GM19372 (cell line): ENCODE measurements around the gene TMEM132E.

ENCODE experiments used
- ATAC-seq: cut with Tn5 transposase; IDR thresholded peaks from one replicate; pipeline ENCODE4 v1.9.1; 2021; ENCODE audit warnings: mild to moderate bottlenecking, low read depth, moderate library complexity; ENCODE audit not compliant: unreplicated experiment

Gene TMEM132E

GRCh38 chr17:34592002-34592401, 12.6 kb downstream of the TMEM132E start:
- ATAC-seq: no peak

GRCh38 chr17:34596920-34597319, 17.5 kb downstream of the TMEM132E start:
- no peak for ATAC-seq

GRCh38 chr17:34598161-34598776, 18.9 kb downstream of the TMEM132E start:
- no peak for ATAC-seq

DNA sequence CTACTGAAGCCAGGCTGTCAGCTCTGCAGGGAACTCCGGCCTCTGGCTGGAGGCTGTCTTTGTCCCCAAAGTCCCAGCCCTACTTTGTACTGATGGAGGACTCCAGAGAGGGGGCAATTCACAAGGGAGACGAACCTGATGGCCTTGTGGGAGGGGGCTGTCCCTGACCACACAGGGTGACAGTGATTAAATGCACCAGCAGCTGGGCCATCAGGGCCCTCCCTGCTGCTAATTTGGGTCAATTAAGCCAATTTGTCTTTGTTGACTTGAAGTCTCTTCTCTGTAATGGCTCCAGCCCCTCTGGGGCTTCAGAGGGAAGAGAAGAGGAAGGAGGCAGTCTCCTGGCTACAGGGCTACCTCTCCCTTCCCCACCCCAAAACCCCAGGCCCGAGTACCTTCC, 22.0 kb downstream of the TMEM132E start:
- no peak for ATAC-seq

- ATAC-seq: no peak
These were observed 24.6 kb downstream of the TMEM132E start for GRCh38 chr17:34603974-34604373.

- no peak for ATAC-seq
These were observed 27.4 kb downstream of the TMEM132E start for GRCh38 chr17:34606763-34607162.

- no peak for ATAC-seq
These were observed 28.5 kb downstream of the TMEM132E start for GRCh38 chr17:34607917-34608316.

DNA sequence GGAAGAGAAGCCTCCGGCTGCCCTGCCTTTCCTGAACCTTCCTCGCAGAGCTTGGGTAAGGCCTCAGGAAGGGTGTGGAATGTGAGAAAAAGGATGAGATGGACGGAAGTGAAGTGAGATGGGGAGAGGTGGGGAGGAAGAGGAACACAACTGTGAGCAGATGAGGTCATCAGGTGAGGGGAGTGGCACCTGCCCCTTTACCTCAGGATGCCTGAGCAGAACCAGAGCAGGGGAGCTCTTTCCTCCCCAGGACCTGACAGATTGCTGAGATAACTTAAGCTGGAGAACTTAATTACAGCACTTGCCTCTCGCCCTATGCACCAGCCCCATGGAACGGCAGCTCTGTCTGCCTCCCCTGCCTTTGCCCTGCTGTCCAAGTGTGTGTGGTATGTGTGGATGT, 29.8 kb downstream of the TMEM132E start:
- ATAC-seq: no peak

GRCh38 chr17:34610039-34610438, 30.7 kb downstream of the TMEM132E start:
- no peak for ATAC-seq

GRCh38 chr17:34610506-34610905, 31.1 kb downstream of the TMEM132E start:
- no peak for ATAC-seq

- no peak for ATAC-seq
These were observed 34.0 kb downstream of the TMEM132E start for GRCh38 chr17:34613064-34614019.

DNA sequence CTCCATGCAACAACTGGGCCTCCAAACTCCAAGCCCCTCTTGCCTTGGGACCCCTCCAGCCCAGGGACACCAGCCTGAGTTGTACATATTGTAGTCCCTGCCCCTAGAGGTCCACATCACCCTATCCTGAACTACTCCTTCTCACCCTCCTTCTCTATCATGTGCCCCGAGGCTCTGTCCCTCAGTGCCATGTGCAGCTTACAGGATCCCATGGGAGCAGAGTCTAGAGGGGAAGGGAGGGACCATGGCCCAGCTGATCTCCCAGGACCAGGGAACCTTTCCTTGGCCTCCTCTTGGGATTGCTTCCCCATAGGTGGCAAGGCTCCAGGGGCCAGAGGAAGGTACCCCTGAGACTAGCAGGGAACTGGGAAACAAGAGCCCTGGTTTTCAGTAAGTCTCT, 35.3 kb downstream of the TMEM132E start:
- no peak for ATAC-seq

GRCh38 chr17:34615326-34615725, 35.9 kb downstream of the TMEM132E start:
- ATAC-seq: no peak

GRCh38 chr17:34616148-34616547, 36.8 kb downstream of the TMEM132E start:
- ATAC-seq: no peak

- ATAC-seq: no peak
These were observed 38.0 kb downstream of the TMEM132E start for GRCh38 chr17:34617398-34617797.

GRCh38 chr17:34619687-34620217, 40.4 kb downstream of the TMEM132E start:
- no peak for ATAC-seq

DNA sequence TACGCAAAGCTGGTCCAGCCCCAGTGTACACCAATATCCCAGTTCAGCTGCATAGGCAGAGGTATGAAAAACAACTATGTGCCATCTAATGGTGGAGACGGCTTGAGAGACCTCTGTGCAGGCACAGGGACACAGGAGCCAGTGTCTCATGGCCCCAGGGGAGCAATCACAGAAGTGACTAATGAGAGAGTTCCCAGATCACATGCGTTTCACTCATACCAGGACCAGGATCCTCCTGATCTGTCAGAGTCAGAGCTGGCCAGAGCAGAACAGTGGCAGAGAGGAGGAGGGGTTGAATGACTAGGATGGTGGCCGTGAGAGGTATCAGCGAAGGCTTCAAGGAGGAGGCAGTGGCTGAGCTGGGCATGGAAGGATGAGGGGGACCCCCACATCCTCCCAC, 41.1 kb downstream of the TMEM132E start:
- ATAC-seq: no peak

GRCh38 chr17:34622862-34623623, 43.7 kb downstream of the TMEM132E start:
- ATAC-seq: no peak

GRCh38 chr17:34623856-34624766, 44.7 kb downstream of the TMEM132E start:
- ATAC-seq: no peak
